Lower leg skin (tissue), 4 donors: ENCODE data around the gene RDH5. TPM values are rescaled to one million over a fixed set of nuclear protein-coding genes. Genes with fewer than 3 reads are reported as not detected.

Experiments used
- DNase-seq, 2 donors: peaks; one replicate each; pipeline ENCODE4 v3.0.0-alpha.2; 2019; ENCODE audit warnings: low spot score in 2 of 2
- H3K4me3 ChIP-seq: fragments of 200-600 bp; sonication (generic); 2 replicates; pipeline ENCODE4 v1.5.1; 2017; ENCODE audit warnings: mild to moderate bottlenecking, low read depth; ENCODE audit not compliant: poor library complexity, severe bottlenecking
- POLR2A ChIP-seq, 2 donors: fragments of 450-650 bp; IDR thresholded peaks; one replicate each; pipeline ENCODE4 v1.6.1; 2016 to 2017; ENCODE audit warnings: antibody characterized with exemption in 2 of 2, mild to moderate bottlenecking in 1 of 2, moderate library complexity in 1 of 2
- WGBS, 2 donors: methylation state at CpG; one replicate each; pipeline ENCODE4 v1.1.5; 2018; 5-methylcytosine and 5-hydroxymethylcytosine counted together
- intact Hi-C: fragments of 100-400 bp; cut with DNase I; formaldehyde crosslinking; loops from one replicate; pipeline ENCODE4 v1.15.0; 2023; ENCODE audit warnings: low total_unique reads
- total RNA-seq, 4 donors: library from RNA; depleted of rRNA; stranded (reverse); fragments of >200 nt; gene quantifications; one replicate each; pipeline ENCODE4 v1.1.0, GENCODE V29; 2016
- TF ChIP-seq, protein P1 (sequence below), 3 donors: fragments of 450-650 bp; IDR thresholded peaks; one replicate each; pipeline ENCODE4 v1.5.1; 2016; ENCODE audit warnings: antibody characterized with exemption in 3 of 3, mild to moderate bottlenecking in 3 of 3, moderate library complexity in 2 of 3

RDH5 gene
- total RNA-seq, 4 donors from 2014 or later: 2.5 to 8.9 (median 4.3) TPM

DNA sequence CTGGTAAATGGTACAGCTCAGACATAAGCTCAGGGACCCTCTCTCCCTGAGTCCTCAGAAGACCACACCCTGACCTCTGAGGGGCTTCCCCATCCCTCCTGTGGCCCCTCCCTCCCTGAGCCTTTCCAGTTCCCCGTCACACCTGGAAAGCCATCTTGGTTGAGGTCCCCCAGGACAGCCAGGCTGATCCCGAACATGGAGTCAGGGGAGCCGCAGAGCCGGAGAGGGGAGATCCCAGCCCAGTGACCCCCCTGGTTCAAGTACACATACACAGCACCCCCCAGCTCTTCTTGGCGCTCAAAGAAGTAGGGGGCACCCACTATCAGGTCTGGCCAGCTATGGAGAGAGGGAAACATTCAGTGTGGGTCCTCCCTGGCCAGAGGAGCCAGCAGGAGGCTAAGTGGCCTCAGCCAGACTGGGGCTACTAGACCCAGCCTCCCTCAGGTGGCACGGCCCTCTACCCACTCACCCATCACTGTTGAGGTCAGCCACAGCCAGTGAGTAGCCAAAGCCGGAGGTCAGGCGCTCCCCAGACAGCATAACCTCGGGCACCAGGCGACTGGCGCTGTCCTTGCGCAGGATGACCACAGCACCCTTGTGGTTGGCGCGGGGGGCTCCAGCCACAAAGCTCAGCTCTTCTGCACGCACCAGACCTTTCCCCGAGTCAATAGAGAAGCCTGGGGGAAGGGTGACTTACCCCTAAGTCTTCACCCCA, 21.8 kb upstream of the RDH5 start:
- no peak overlapping the region for H3K4me3 ChIP-seq
- DNase-seq: peak in 1 of 2 donors; percentile 69
- intact Hi-C loops: no loop called here
- TF ChIP-seq, protein P1, sequence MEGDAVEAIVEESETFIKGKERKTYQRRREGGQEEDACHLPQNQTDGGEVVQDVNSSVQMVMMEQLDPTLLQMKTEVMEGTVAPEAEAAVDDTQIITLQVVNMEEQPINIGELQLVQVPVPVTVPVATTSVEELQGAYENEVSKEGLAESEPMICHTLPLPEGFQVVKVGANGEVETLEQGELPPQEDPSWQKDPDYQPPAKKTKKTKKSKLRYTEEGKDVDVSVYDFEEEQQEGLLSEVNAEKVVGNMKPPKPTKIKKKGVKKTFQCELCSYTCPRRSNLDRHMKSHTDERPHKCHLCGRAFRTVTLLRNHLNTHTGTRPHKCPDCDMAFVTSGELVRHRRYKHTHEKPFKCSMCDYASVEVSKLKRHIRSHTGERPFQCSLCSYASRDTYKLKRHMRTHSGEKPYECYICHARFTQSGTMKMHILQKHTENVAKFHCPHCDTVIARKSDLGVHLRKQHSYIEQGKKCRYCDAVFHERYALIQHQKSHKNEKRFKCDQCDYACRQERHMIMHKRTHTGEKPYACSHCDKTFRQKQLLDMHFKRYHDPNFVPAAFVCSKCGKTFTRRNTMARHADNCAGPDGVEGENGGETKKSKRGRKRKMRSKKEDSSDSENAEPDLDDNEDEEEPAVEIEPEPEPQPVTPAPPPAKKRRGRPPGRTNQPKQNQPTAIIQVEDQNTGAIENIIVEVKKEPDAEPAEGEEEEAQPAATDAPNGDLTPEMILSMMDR (IDR thresholded peaks at IDR 0.05): no peak
- no peak for TF ChIP-seq POLR2A (IDR thresholded peaks at IDR 0.05)
- WGBS, 2 donors: 96 to 97% methylated on average over 15 to 16 of the region's 16 CpGs

- DNase-seq: peak in 1 of 2 donors; percentile 42
- intact Hi-C loops: no loop called here
- TF ChIP-seq POLR2A (IDR thresholded peaks at IDR 0.05): no peak
- TF ChIP-seq, protein P1 (IDR thresholded peaks at IDR 0.05): no peak
- H3K4me3 ChIP-seq: no peak overlapping the region
- WGBS, 2 donors: 88 to 100% methylated on average over 1 of the region's 1 CpG
Measured at GRCh38 chr12:55698965-55699364, 21.2 kb upstream of the RDH5 start.

DNA sequence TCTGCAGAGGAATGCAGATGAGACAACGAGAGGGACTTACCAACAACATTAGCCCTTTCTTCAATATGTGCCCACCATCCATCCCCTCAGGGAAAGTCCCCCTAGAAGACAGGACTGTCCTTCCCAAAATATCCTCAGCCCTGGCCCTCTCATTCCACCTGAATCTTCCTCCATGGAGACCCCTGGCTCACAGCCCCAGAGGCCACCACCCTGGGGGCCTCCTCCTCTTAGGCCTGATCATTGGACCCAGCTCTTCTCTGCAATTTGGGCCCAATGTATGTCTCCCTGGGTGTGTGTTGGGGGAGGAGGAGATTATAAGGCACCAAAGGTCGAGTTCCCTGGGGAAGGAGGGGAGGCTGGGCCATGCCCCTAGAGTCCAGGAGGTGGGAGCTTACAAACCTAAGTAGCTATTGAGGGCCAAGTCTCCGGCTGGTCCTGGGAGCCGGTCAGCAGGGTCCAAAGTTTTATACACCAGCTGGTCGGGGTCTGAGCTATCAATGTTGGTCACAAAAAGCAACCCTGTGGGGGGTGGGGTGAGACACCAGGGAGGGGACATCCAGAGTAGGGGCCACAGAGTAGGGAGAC, 20.6 kb upstream of the RDH5 start:
- intact Hi-C loops: no loop called here
- H3K4me3 ChIP-seq: no peak overlapping the region
- TF ChIP-seq, protein P1 (IDR thresholded peaks at IDR 0.05): no peak
- no peak for TF ChIP-seq POLR2A (IDR thresholded peaks at IDR 0.05)
- peak in 1 of 2 donors; percentile 57 for DNase-seq
- 74 to 89% methylated on average over 5 of the region's 5 CpGs for WGBS, 2 donors

DNA sequence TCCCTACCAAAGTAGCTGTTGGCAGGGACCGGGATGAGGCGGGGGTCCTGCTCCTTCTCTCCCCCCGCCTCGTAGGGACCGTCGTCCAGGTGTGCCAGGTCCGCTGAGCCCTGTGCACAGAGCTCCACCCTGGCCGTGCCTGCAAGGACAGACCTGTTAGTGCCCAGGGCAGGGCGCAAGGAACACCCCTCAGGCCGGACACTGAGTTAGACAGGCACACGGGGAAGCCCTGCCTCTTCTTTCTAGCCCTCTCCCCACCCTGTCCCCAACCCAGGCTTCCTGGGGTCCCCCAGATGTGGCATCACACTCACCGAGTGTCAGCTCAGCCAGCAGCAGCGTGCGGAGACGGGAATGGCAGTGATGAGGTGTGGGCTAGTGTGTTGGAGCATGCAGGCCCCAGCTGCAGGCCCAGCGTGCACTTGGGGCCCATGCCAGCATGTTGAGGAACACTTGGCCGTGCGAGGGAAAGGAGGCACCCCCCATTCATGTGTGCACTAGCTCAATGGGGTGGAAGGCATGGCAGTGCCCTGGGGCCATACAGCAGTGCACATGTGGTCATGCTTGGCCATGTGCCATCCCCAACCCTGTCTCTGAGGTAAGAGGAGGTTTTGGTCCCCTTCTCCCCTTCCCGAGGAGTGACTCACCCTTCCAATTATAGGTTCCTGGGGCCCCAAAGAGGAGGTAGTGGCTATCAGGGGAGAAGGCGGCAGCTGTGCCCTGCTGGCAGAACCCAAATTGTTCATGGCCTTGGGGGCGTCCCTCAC, 19.8 kb upstream of the RDH5 start:
- no peak for DNase-seq
- TF ChIP-seq POLR2A (IDR thresholded peaks at IDR 0.05): no peak
- TF ChIP-seq, protein P1 (IDR thresholded peaks at IDR 0.05): no peak
- intact Hi-C loops: no loop called here
- no peak overlapping the region for H3K4me3 ChIP-seq
- 60 to 65% methylated on average over 18 to 21 of the region's 21 CpGs for WGBS, 2 donors

GRCh38 chr12:55702861-55703260, 17.3 kb upstream of the RDH5 start:
- H3K4me3 ChIP-seq: no peak overlapping the region
- intact Hi-C loops: no loop called here
- no peak for DNase-seq
- TF ChIP-seq, protein P1 (IDR thresholded peaks at IDR 0.05): no peak
- no peak for TF ChIP-seq POLR2A (IDR thresholded peaks at IDR 0.05)
- WGBS, 2 donors: 94 to 97% methylated on average over 8 of the region's 8 CpGs
